Stimulated activated CD4-positive, alpha-beta T cell treated with anti-CD3 and anti-CD28 coated beads, Interleukin-2, amount 100 ng/mL, for 4 hours (primary cell): ENCODE results near the gene CHPT1.

Source experiments
- DNase-seq: peaks from one replicate; pipeline ENCODE4 v3.0.0-alpha.2; 2020; ENCODE audit warnings: low read depth

The CHPT1 gene

GRCh38 chr12:101763246-101763931 lies 65.9 kb downstream of the CHPT1 start:
- no peak for DNase-seq

- no peak for DNase-seq
Observed at GRCh38 chr12:101764051-101764792, 66.8 kb downstream of the CHPT1 start.

GRCh38 chr12:101767537-101767936 lies 70.1 kb downstream of the CHPT1 start:
- no peak for DNase-seq

GRCh38 chr12:101768781-101769180 lies 71.3 kb downstream of the CHPT1 start:
- DNase-seq = no peak

- DNase-seq = no peak
Observed at GRCh38 chr12:101769865-101770264, 72.4 kb downstream of the CHPT1 start.

GRCh38 chr12:101772012-101772775 lies 74.8 kb downstream of the CHPT1 start:
- no peak for DNase-seq

- DNase-seq = peak; percentile 47
Observed at GRCh38 chr12:101773650-101774162, 76.3 kb downstream of the CHPT1 start.

GRCh38 chr12:101775816-101776215 lies 78.4 kb downstream of the CHPT1 start:
- DNase-seq = no peak

- DNase-seq = no peak
Observed at GRCh38 chr12:101777485-101777884, 80.0 kb downstream of the CHPT1 start.

GRCh38 chr12:101777978-101778377 lies 80.5 kb downstream of the CHPT1 start:
- no peak for DNase-seq
